GM18951 (cell line): ENCODE measurements around the gene C17orf58.
"Not testable (repeated sequence)": the region's sequence is repeated elsewhere in the genome, so short reads cannot be mapped to it uniquely, and the experiment has no call there.

Experiments used
- POLR2A ChIP-seq: IDR thresholded peaks from 4 replicates; pipeline ENCODE4 v1.6.1; 2011; ENCODE audit warnings: mild to moderate bottlenecking; ENCODE audit not compliant: insufficient read length, insufficient read depth; ENCODE audit errors: extremely low read depth
- in situ Hi-C: fragments of 300-500 bp; cut with MboI; formaldehyde crosslinking; loops from one replicate; pipeline ENCODE4 v1.12.0; 2022; ENCODE audit warnings: low sequenced_read_pairs, mixed read lengths, inconsistent platforms; ENCODE audit not compliant: unreplicated experiment

Gene C17orf58

GRCh38 chr17:67993998-67994361 is 2.3 kb downstream of the C17orf58 start:
- TF ChIP-seq POLR2A = no peak
- in situ Hi-C loops = no loop called here

DNA sequence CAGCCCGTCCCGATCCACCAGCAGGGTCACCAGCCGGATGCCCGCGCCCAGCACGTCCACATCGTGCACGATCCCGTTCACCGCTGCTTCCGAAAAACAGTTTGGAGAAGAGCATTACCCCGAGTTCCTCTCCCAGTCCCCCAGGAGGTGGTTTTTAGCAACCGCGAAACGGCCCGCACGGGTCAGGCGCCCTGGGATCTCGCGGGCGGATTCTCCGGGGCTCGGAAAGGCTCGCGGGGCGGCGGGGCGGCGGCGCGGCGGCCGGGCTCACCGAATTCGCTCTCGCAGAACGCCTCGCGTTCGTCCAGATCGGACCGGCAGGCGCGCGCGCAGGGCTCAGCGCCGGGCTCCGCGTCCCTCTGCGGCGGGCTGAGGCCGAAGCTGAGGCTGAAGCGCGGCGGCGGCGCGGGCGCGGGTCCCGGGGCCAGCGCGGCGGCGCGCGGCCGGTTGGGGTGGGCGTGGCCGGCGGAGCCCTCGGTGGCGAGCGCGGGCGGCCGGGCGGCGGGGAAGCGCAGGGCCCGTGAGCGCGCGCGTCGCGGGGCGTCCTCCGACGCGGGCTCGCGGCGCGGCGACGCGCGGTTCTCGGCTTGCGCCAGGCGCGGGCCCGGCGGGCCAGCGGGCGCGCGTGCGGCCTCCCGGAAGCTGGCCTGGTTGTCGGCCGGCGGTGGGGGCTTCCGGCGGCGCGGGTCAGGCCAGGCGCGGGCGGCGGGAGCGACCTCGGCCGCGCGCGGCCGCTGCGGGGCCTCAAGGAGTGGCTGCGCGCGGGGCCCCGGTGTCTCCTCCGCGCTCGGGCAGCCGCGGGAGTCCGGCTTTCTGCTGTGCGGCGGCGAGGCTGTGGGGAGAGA is 2.9 kb downstream of the C17orf58 start:
- in situ Hi-C loops = no loop called here
- TF ChIP-seq POLR2A = peak; percentile 73

DNA sequence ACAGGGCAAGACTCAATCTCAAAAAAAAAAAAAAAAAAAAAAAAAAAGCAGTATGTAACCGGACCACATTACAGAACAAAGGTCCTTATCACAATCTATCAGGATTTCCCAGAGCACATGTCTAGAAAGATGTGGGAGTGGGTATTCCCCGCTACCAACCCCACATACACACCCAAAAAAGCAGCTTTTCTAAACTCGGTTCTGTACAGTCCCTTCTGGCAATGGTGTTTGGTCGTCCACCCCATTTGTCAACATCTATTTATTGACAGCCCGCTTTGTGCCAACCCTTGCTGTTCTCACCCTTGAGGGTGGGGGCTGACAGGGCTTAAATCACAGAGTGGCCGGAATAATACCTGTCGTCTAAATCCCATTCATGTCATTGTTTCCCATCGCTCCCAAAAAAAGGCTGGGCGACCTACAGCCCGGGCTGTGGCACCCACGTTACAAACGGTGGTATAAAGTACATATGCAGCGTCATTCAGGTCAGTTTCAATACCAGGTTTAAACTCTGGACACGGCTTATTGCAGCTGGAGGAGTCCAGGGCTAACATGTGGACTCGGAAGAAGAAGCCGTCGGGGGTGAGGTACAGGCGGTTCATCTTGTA is 3.6 kb downstream of the C17orf58 start:
- TF ChIP-seq POLR2A = no peak

GRCh38 chr17:67990909-67991308 is 5.4 kb downstream of the C17orf58 start:
- in situ Hi-C loops = no loop called here
- TF ChIP-seq POLR2A = no peak

More for the DNA sequence above, 3.6 kb downstream of the C17orf58 start:
- in situ Hi-C loops = no loop called here

GRCh38 chr17:67983383-67983688 is 12.9 kb downstream of the C17orf58 start:
- in situ Hi-C loops = no loop called here

DNA sequence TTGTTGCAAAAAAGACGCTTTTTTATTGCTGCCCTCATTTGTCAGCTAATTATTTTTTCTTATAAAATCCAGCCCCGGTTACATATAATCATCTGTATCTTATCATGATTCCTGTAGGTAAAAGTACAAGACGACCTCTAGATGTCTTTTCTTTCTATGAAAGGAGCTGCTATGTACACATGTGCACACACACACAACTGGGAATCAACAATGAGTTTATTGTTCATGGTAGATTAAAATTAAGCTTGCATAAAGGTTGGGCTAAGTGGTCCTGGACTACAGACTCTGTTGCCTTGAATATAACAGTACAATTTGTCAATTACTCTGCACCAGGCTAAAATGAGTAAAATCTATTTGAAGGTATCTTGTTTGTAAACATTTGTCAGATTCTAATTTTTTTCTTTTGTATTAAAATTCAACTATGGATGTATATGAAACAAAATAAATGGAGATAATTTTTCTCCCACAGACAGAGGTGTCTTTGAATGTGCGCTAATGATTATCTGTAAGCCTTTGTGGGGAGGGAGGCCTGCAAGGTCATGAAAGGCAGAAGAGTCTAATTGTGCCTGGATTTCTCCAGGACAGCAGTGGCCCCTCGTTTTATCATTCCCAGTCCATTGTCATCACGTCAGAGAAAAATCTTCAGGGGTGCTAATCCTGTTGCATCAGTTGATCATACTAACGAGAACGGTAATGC is 13.4 kb downstream of the C17orf58 start:
- in situ Hi-C loops = no loop called here
- no peak for TF ChIP-seq POLR2A

More at GRCh38 chr17:67983383-67983688, 12.9 kb downstream of the C17orf58 start:
- no peak for TF ChIP-seq POLR2A

GRCh38 chr17:67982034-67982640 is 14.1 kb downstream of the C17orf58 start:
- TF ChIP-seq POLR2A = no peak
- in situ Hi-C loops = no loop called here

- in situ Hi-C loops = not testable (repeated sequence)
Observed at GRCh38 chr17:67980883-67981282, 15.4 kb downstream of the C17orf58 start.

GRCh38 chr17:67980456-67980855 is 15.8 kb downstream of the C17orf58 start:
- no peak for TF ChIP-seq POLR2A
- in situ Hi-C loops = no loop called here

- in situ Hi-C loops = not testable (repeated sequence)
Observed at GRCh38 chr17:67976306-67976705, 20.0 kb downstream of the C17orf58 start.

DNA sequence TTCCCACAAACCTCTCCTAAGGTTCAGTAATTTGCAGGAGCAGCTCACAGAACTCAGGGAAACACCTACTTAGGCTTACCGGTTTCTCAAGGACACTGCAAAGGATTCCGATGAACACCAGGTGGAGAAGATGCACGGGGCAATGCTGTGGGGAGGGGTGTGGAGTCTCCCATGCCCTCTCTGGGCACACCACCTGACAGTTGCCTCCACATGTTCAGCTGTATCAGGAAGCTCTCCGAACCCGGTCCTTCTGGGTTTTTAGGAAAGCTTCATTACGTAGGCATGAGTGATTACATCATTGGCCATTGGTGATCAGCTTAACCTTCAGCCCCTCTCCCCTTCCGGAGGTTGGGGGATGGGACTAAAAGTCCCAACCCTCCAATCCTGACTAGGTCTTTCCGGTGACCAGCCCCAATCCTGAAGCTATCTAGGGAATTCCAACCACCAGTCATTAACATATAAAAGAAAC is 21.6 kb downstream of the C17orf58 start:
- TF ChIP-seq POLR2A = no peak
- in situ Hi-C loops = no loop called here

DNA sequence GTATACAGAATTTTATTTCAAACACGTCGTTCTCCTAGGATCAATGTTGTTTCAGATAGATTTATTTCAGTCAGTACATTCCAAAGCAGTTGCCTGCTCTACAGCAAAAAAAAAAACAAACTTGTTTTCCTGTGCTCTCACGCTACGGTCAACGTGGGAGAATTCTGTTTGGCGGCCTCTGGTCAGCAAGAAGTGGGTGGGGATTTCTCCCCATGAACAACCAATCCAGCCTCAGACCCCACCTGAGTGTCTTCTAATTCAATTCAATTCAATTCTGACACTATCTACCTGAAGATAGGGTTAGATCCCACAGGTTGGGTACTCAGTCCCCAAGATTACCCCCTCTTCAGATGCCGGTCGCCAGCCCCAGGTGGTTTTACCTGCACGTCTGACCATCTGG is 22.1 kb downstream of the C17orf58 start:
- TF ChIP-seq POLR2A = no peak
- in situ Hi-C loops = no loop called here

- TF ChIP-seq POLR2A = no peak
- in situ Hi-C loops = no loop called here
Observed at GRCh38 chr17:67970783-67971182, 25.5 kb downstream of the C17orf58 start.

GRCh38 chr17:67963145-67963572 is 33.1 kb downstream of the C17orf58 start:
- in situ Hi-C loops = not testable (repeated sequence)

DNA sequence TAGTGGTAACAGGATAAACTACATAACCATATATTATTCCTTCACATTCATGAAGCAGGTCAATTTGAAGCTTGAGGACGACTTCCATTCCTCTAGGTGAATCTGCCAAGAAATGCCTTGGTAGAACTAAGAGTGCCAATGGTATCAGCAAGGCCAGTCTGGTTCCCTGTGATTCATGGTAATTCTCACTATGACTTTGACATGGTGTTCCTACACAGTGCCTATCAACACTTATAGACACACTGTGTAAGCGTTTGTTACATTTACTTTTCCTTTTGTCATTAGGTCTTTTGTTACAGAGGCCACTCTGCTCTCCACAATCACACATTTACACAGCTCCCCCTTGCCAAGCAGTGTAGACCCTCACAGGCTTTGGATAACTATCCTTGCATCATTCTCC is 34.1 kb downstream of the C17orf58 start:
- in situ Hi-C loops = not testable (repeated sequence)

DNA sequence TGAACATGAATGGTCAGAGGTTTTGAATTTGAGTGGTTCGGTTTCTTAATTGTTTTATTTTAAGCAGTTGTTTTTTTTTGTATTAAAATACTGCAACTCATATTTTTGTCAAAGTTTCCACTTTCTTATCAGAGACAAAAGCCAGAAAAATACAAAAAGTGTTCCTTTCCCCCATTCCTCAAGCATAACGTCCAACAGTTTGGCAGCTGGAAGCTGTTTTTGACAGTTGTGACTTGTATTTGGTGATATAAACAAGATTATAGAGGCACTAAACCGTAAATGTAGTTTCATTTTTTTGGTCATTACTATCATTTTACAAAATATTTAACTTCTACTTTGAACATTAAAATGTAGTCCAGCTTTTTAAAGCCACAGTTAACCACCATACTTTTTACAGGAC is 36.0 kb downstream of the C17orf58 start:
- in situ Hi-C loops = not testable (repeated sequence)
